Measurements from ENCODE around the gene FOXO6. TPM values are rescaled to one million over a fixed set of nuclear protein-coding genes. Genes with fewer than 3 reads are reported as not detected.

Gene FOXO6
- total RNA-seq, 4 donors from 2014 or later, result 0.14 to 4.1 TPM; not detected in 2

- Histone ChIP-seq H3K27me3 (peaks cover 13% of the 10 kb centered on the region), H3K4me3 (no peak overlapping the region), H3K36me3 (no peaks in the 10 kb centered on the region), H3K4me1 (peaks cover 6 to 16% (median 9%) of the 10 kb centered on the region in 4 donors), H3K27ac (no peak overlapping the region), H3K9me3 (no peaks in the 10 kb centered on the region)
- in situ Hi-C loops (cut with MboI; ENCODE audit: low pct_ligation_motif_present in 1 of 4, low pct_unique_long_range_greater_than_20kb in 1 of 4, low sequenced_read_pairs in 3 of 4), result no loop called here
- DNase-seq, result no peak
- 31% methylated on average over 9 of the region's 9 CpGs; no CpG with 5 or more reads in 1 of the 2 donors for WGBS, 2 donors (ENCODE audit: low coverage in 1 of 2)
- no peak for TF ChIP-seq EP300 (IDR thresholded peaks at IDR 0.05; ENCODE audit: low read depth)
- no peak for TF ChIP-seq POLR2AphosphoS5 (IDR thresholded peaks at IDR 0.05)
- no peak for TF ChIP-seq CTCF (IDR thresholded peaks at IDR 0.05)
- TF ChIP-seq POLR2A (IDR thresholded peaks at IDR 0.05), result no peak
- intact Hi-C loops (cut with DNase I; ENCODE audit: low total_unique reads), result no loop called here
Measured at GRCh38 chr1:41391834-41392527, 30.7 kb downstream of the FOXO6 start.

- DNase-seq, result no peak
- Histone ChIP-seq H3K27me3 (peaks cover 13% of the 10 kb centered on the region), H3K4me1 (peaks cover 1 to 12% (median 4%) of the 10 kb centered on the region in 4 donors), H3K36me3 (no peaks in the 10 kb centered on the region), H3K9me3 (no peaks in the 10 kb centered on the region), H3K27ac (no peak overlapping the region), H3K4me3 (no peak overlapping the region)
- TF ChIP-seq POLR2AphosphoS5 (IDR thresholded peaks at IDR 0.05), result no peak
- no peak for TF ChIP-seq EP300 (IDR thresholded peaks at IDR 0.05; ENCODE audit: low read depth)
- TF ChIP-seq POLR2A (IDR thresholded peaks at IDR 0.05), result no peak
- no peak for TF ChIP-seq CTCF (IDR thresholded peaks at IDR 0.05)
- in situ Hi-C loops (cut with MboI; ENCODE audit: low pct_ligation_motif_present in 1 of 4, low pct_unique_long_range_greater_than_20kb in 1 of 4, low sequenced_read_pairs in 3 of 4), result no loop called here
- WGBS, 2 donors (ENCODE audit: low coverage in 1 of 2), result 71 to 80% methylated on average over 1 to 4 of the region's 4 CpGs
- intact Hi-C loops (cut with DNase I; ENCODE audit: low total_unique reads), result no loop called here
Measured at GRCh38 chr1:41392528-41392924, 31.3 kb downstream of the FOXO6 start.

- Histone ChIP-seq H3K4me3 (no peak overlapping the region), H3K27ac (no peak overlapping the region), H3K4me1 (no peaks in the 10 kb centered on the region), H3K27me3 (peaks cover 13% of the 10 kb centered on the region), H3K36me3 (no peaks in the 10 kb centered on the region), H3K9me3 (no peaks in the 10 kb centered on the region)
- 82 to 90% methylated on average over 3 to 5 of the region's 6 CpGs for WGBS, 2 donors (ENCODE audit: low coverage in 1 of 2)
- no peak for DNase-seq
- TF ChIP-seq CTCF (IDR thresholded peaks at IDR 0.05), result no peak
- no peak for TF ChIP-seq EP300 (IDR thresholded peaks at IDR 0.05; ENCODE audit: low read depth)
- TF ChIP-seq POLR2AphosphoS5 (IDR thresholded peaks at IDR 0.05), result no peak
- TF ChIP-seq POLR2A (IDR thresholded peaks at IDR 0.05), result no peak
- intact Hi-C loops (cut with DNase I; ENCODE audit: low total_unique reads) (no loop called here), in situ Hi-C loops (cut with MboI; ENCODE audit: low pct_ligation_motif_present in 1 of 4, low pct_unique_long_range_greater_than_20kb in 1 of 4, low sequenced_read_pairs in 3 of 4) (no loop called here)
Measured at GRCh38 chr1:41393716-41394368, 32.6 kb downstream of the FOXO6 start.

GRCh38 chr1:41394369-41394744, 33.1 kb downstream of the FOXO6 start:
- TF ChIP-seq POLR2AphosphoS5 (IDR thresholded peaks at IDR 0.05) (no peak), CTCF (IDR thresholded peaks at IDR 0.05) (no peak), EP300 (IDR thresholded peaks at IDR 0.05; ENCODE audit: low read depth) (no peak), POLR2A (IDR thresholded peaks at IDR 0.05) (no peak)
- in situ Hi-C loops (cut with MboI; ENCODE audit: low pct_ligation_motif_present in 1 of 4, low pct_unique_long_range_greater_than_20kb in 1 of 4, low sequenced_read_pairs in 3 of 4), result no loop called here
- H3K36me3 ChIP-seq, result no peaks in the 10 kb centered on the region
- peaks cover 13% of the 10 kb centered on the region for H3K27me3 ChIP-seq
- intact Hi-C loops (cut with DNase I; ENCODE audit: low total_unique reads), result no loop called here
- 83% methylated on average over 9 to 10 of the region's 10 CpGs for WGBS, 2 donors (ENCODE audit: low coverage in 1 of 2)
- H3K27ac ChIP-seq, result no peak overlapping the region
- H3K4me3 ChIP-seq, result no peak overlapping the region
- no peaks in the 10 kb centered on the region for H3K4me1 ChIP-seq
- no peak for DNase-seq
- no peaks in the 10 kb centered on the region for H3K9me3 ChIP-seq

All from transverse colon (tissue), 4 donors.